ENCODE data around the gene TP53. TPM values are rescaled to one million over a fixed set of nuclear protein-coding genes. Genes with fewer than 3 reads are reported as not detected.
"Not testable (repeated sequence)": the region's sequence is repeated elsewhere in the genome, so short reads cannot be mapped to it uniquely, and the experiment has no call there.

The TP53 gene
- total RNA-seq, 1 donor from 2014 or later: 9.6 TPM

GRCh38 chr17:7632492-7632894 is 54.8 kb downstream of the TP53 start:
- no peak for DNase-seq (ENCODE audit: low spot score)

- DNase-seq (ENCODE audit: low spot score): no peak
Observed at GRCh38 chr17:7631398-7632380, 55.6 kb downstream of the TP53 start.

GRCh38 chr17:7629939-7630571 is 57.2 kb downstream of the TP53 start, which contains the start of gene SHBG:
Gene SHBG, plus strand, starts transcription at chr17:7630135. Its CDS starts 38 bp downstream, at chr17:7630173.
- DNase-seq (ENCODE audit: low spot score): no peak

GRCh38 chr17:7627250-7628121 is 59.8 kb downstream of the TP53 start, which contains the start of gene SAT2:
Gene SAT2, minus strand, starts transcription at chr17:7627821. Its CDS starts 186 bp downstream, at chr17:7627635.
- peak; percentile 98 for DNase-seq (ENCODE audit: low spot score)

- DNase-seq (ENCODE audit: low spot score): no peak
Observed at GRCh38 chr17:7626956-7627249, 60.4 kb downstream of the TP53 start.

- DNase-seq (ENCODE audit: low spot score): no peak
Observed at GRCh38 chr17:7626307-7626706, 61.0 kb downstream of the TP53 start.

GRCh38 chr17:7625749-7626148 is 61.5 kb downstream of the TP53 start:
- DNase-seq (ENCODE audit: low spot score): not testable (repeated sequence)

- no peak for DNase-seq (ENCODE audit: low spot score)
Observed at GRCh38 chr17:7623661-7624060, 63.6 kb downstream of the TP53 start.

GRCh38 chr17:7620835-7621234 is 66.5 kb downstream of the TP53 start:
- no peak for DNase-seq (ENCODE audit: low spot score)

GRCh38 chr17:7618608-7619007 is 68.7 kb downstream of the TP53 start:
- no peak for DNase-seq (ENCODE audit: low spot score)

Other genes with a start within 250 kb of the TP53 start
- gene FGF11, start 248.0 kb downstream of the TP53 start, total RNA-seq (ENCODE audit: insufficient read depth, low replicate concordance): 12.8 TPM
- gene CHRNB1, start 242.4 kb downstream of the TP53 start, total RNA-seq (ENCODE audit: insufficient read depth, low replicate concordance): 8.9 TPM
- gene ZBTB4, start 207.9 kb downstream of the TP53 start, total RNA-seq (ENCODE audit: insufficient read depth, low replicate concordance): 18.1 TPM
- 0.24 TPM for gene SLC35G6, start 206.0 kb downstream of the TP53 start, total RNA-seq (ENCODE audit: insufficient read depth, low replicate concordance)
- gene POLR2A, start 203.1 kb downstream of the TP53 start, total RNA-seq (ENCODE audit: insufficient read depth, low replicate concordance): 40.7 TPM
- 14.9 TPM for gene TNFSF12, start 138.4 kb downstream of the TP53 start, total RNA-seq (ENCODE audit: insufficient read depth, low replicate concordance)
- 7.7 TPM for gene TNFSF13, start 128.7 kb downstream of the TP53 start, total RNA-seq (ENCODE audit: insufficient read depth, low replicate concordance)
- gene SENP3, start 125.6 kb downstream of the TP53 start, total RNA-seq (ENCODE audit: insufficient read depth, low replicate concordance): 56.6 TPM
- gene CD68, start 107.9 kb downstream of the TP53 start, total RNA-seq (ENCODE audit: insufficient read depth, low replicate concordance): 8.4 TPM
- gene MPDU1, start 103.6 kb downstream of the TP53 start, total RNA-seq (ENCODE audit: insufficient read depth, low replicate concordance): 38.0 TPM
- gene SOX15, start 97.4 kb downstream of the TP53 start, total RNA-seq (ENCODE audit: insufficient read depth, low replicate concordance): 1.9 TPM
- gene FXR2, start 72.6 kb downstream of the TP53 start, total RNA-seq (ENCODE audit: insufficient read depth, low replicate concordance): 32.7 TPM
- 39.7 TPM for gene SAT2, start 59.7 kb downstream of the TP53 start, total RNA-seq (ENCODE audit: insufficient read depth, low replicate concordance)
- 3.9 TPM for gene SHBG, start 57.4 kb downstream of the TP53 start, total RNA-seq (ENCODE audit: insufficient read depth, low replicate concordance)
- 2.6 TPM for gene ATP1B2, start 36.6 kb downstream of the TP53 start, total RNA-seq (ENCODE audit: insufficient read depth, low replicate concordance)
- gene WRAP53, start 987 bp upstream of the TP53 start, total RNA-seq (ENCODE audit: insufficient read depth, low replicate concordance): 2.4 TPM
- 1.9 TPM for gene EFNB3, start 17.7 kb upstream of the TP53 start, total RNA-seq (ENCODE audit: insufficient read depth, low replicate concordance)
- not detected for gene DNAH2, start 30.3 kb upstream of the TP53 start, total RNA-seq (ENCODE audit: insufficient read depth, low replicate concordance)
- gene KDM6B, start 146.7 kb upstream of the TP53 start, total RNA-seq (ENCODE audit: insufficient read depth, low replicate concordance): 0.48 TPM
- 1.7 TPM for gene TMEM88, start 167.6 kb upstream of the TP53 start, total RNA-seq (ENCODE audit: insufficient read depth, low replicate concordance)
- gene NAA38, start 170.1 kb upstream of the TP53 start, total RNA-seq (ENCODE audit: insufficient read depth, low replicate concordance): 55.9 TPM
- gene CYB5D1, start 170.5 kb upstream of the TP53 start, total RNA-seq (ENCODE audit: insufficient read depth, low replicate concordance): 7.9 TPM
- gene CHD3, start 201.3 kb upstream of the TP53 start, total RNA-seq (ENCODE audit: insufficient read depth, low replicate concordance): 88.6 TPM
- 2.6 TPM for gene RNF227, start 228.8 kb upstream of the TP53 start, total RNA-seq (ENCODE audit: insufficient read depth, low replicate concordance)
- 1.7 TPM for gene KCNAB3, start 242.4 kb upstream of the TP53 start, total RNA-seq (ENCODE audit: insufficient read depth, low replicate concordance)
- 3.6 TPM for gene TRAPPC1, start 244.5 kb upstream of the TP53 start, total RNA-seq (ENCODE audit: insufficient read depth, low replicate concordance)
- 10.8 TPM for gene CNTROB, start 244.7 kb upstream of the TP53 start, total RNA-seq (ENCODE audit: insufficient read depth, low replicate concordance)

All from umbilical cord (tissue), 2 donors.